Loucy (cell line): Measurements from ENCODE around the gene PARN.
A peak's percentile ranks its signal among the peaks of the same experiment; 100 is the strongest.

Experiments
- H2AFZ ChIP-seq: fragments of 200-600 bp; sonication (generic); 2 replicates; pipeline ENCODE4 v1.6.0; 2016; ENCODE audit warnings: antibody characterized with exemption, mild to moderate bottlenecking, low read length, moderate library complexity
- H3F3A ChIP-seq: fragments of 200-600 bp; 2 replicates; pipeline ENCODE4 v1.6.0; 2016; ENCODE audit warnings: antibody characterized with exemption, low read depth, mild to moderate bottlenecking
- H3K27me3 ChIP-seq: fragments of 200-600 bp; sonication (generic); 2 replicates; pipeline ENCODE4 v1.6.1; 2014; ENCODE audit warnings: low read length, mild to moderate bottlenecking; ENCODE audit not compliant: insufficient read depth, poor library complexity, severe bottlenecking
- H3K36me3 ChIP-seq: fragments of 200-600 bp; sonication (generic); 2 replicates; pipeline ENCODE4 v1.6.1; 2016; ENCODE audit warnings: low read length; ENCODE audit not compliant: insufficient read depth
- H3K4me1 ChIP-seq: fragments of 200-600 bp; sonication (generic); 2 replicates; pipeline ENCODE4 v1.5.1; 2014; ENCODE audit warnings: low read length, mild to moderate bottlenecking; ENCODE audit not compliant: insufficient read depth, poor library complexity, severe bottlenecking
- H3K4me2 ChIP-seq: fragments of 200-600 bp; sonication (generic); 2 replicates; pipeline ENCODE4 v1.6.0; 2014; ENCODE audit warnings: antibody characterized with exemption, low read length, low read depth, mild to moderate bottlenecking; ENCODE audit not compliant: poor library complexity, severe bottlenecking
- H3K4me3 ChIP-seq: fragments of 200-600 bp; sonication (generic); 2 replicates; pipeline ENCODE4 v1.5.1; 2014; ENCODE audit warnings: low read length, mild to moderate bottlenecking, mixed read lengths; ENCODE audit not compliant: poor library complexity, severe bottlenecking
- H3K79me2 ChIP-seq: fragments of 200-600 bp; sonication (generic); 2 replicates; pipeline ENCODE4 v1.6.1; 2014; ENCODE audit warnings: low read length; ENCODE audit not compliant: insufficient read depth
- H3K9ac ChIP-seq: fragments of 200-600 bp; sonication (generic); 2 replicates; pipeline ENCODE4 v1.6.0; 2014; ENCODE audit warnings: mild to moderate bottlenecking, low read depth, low read length, moderate library complexity; ENCODE audit not compliant: poor library complexity, severe bottlenecking
- H3K9me2 ChIP-seq: fragments of 200-600 bp; sonication (generic); replicated peaks from 2 replicates; pipeline ENCODE4 v1.6.1; 2016; ENCODE audit warnings: low read depth, low read length, mixed read lengths
- H3K9me3 ChIP-seq: fragments of 200-600 bp; sonication (generic); 2 replicates; pipeline ENCODE4 v1.6.1; 2014; ENCODE audit warnings: mild to moderate bottlenecking, antibody characterized with exemption, low read length, low read depth; ENCODE audit not compliant: insufficient read depth
- H4K20me1 ChIP-seq: fragments of 200-600 bp; sonication (generic); 2 replicates; pipeline ENCODE4 v1.6.0; 2014; ENCODE audit warnings: antibody characterized with exemption, low read length, mild to moderate bottlenecking; ENCODE audit not compliant: insufficient read depth, poor library complexity, severe bottlenecking
- EZH2phosphoT487 ChIP-seq: fragments of 200-600 bp; IDR thresholded peaks from 2 replicates; pipeline ENCODE4 v1.6.1; 2018; ENCODE audit warnings: antibody characterized with exemption, mild to moderate bottlenecking, moderate library complexity, borderline replicate concordance
- TF ChIP-seq, protein P1 (sequence below): fragments of 200-600 bp; sonication (generic); conservative IDR thresholded peaks from 2 replicates; pipeline ENCODE4 v1.5.1; 2014; ENCODE audit warnings: mild to moderate bottlenecking, antibody characterized with exemption, low read length

Gene PARN

DNA sequence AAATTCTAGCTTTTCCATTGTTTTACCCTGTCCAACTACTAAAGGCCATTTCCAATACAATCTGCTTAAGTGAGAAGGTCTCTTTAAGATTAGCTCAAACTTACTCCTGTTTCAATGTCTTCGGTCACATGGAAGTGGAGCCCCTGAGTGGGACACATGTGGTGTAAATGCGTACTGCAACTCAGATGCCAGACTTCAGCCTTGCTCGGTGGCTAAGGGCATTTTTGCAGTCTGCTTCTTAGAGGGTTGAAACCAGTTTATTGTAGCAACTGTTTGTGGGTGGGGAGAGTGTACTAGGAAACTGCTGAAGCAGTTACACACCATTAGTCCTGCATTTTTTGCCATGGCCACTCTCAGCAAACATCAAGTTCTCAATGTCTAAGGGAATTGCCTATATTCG, 140.6 kb downstream of the PARN start:
- Histone ChIP-seq H3K9ac (no peak overlapping the region), H3K4me2 (no peak overlapping the region), H2AFZ (no peak overlapping the region), H3K4me3 (no peak overlapping the region), H4K20me1 (peaks cover 6% of the 10 kb centered on the region), H3K9me3 (no peaks in the 10 kb centered on the region), H3K79me2 (no peaks in the 10 kb centered on the region), H3K36me3 (no peaks in the 10 kb centered on the region), H3F3A (no peaks in the 10 kb centered on the region), H3K9me2 (no peaks in the 10 kb centered on the region), H3K27me3 (no peaks in the 10 kb centered on the region), H3K4me1 (peaks cover 11% of the 10 kb centered on the region)
- TF ChIP-seq EZH2phosphoT487, result no peak
- TF ChIP-seq, protein P1, sequence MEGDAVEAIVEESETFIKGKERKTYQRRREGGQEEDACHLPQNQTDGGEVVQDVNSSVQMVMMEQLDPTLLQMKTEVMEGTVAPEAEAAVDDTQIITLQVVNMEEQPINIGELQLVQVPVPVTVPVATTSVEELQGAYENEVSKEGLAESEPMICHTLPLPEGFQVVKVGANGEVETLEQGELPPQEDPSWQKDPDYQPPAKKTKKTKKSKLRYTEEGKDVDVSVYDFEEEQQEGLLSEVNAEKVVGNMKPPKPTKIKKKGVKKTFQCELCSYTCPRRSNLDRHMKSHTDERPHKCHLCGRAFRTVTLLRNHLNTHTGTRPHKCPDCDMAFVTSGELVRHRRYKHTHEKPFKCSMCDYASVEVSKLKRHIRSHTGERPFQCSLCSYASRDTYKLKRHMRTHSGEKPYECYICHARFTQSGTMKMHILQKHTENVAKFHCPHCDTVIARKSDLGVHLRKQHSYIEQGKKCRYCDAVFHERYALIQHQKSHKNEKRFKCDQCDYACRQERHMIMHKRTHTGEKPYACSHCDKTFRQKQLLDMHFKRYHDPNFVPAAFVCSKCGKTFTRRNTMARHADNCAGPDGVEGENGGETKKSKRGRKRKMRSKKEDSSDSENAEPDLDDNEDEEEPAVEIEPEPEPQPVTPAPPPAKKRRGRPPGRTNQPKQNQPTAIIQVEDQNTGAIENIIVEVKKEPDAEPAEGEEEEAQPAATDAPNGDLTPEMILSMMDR, result peak; percentile 41

DNA sequence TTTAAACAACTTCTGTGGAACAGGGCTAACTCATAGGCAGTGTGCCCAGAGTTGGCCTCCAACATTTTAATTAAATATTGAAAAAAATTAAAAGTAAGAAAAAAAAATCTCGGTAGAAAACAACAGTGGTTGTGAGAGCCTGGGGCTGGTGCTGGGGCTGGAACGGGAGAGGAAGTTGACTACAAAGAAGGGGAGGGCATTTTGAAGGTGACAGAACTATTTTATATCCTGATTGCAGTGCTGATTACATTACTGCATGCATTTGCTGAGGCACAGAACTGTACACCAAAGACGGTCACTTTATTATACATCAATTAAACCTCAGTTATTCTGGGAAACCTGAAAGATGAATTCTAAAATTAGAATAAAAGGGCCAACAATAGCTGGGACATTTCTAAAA, 142.5 kb downstream of the PARN start:
- Histone ChIP-seq H3K36me3 (no peaks in the 10 kb centered on the region), H3K4me3 (no peak overlapping the region), H2AFZ (no peak overlapping the region), H3F3A (no peaks in the 10 kb centered on the region), H4K20me1 (no peaks in the 10 kb centered on the region), H3K9ac (no peak overlapping the region), H3K27me3 (no peaks in the 10 kb centered on the region), H3K9me3 (no peaks in the 10 kb centered on the region), H3K4me1 (peaks cover 8% of the 10 kb centered on the region), H3K9me2 (no peaks in the 10 kb centered on the region), H3K79me2 (no peaks in the 10 kb centered on the region), H3K4me2 (peak overlapping the region; percentile 10)
- TF ChIP-seq, protein P1, result no peak
- no peak for TF ChIP-seq EZH2phosphoT487

DNA sequence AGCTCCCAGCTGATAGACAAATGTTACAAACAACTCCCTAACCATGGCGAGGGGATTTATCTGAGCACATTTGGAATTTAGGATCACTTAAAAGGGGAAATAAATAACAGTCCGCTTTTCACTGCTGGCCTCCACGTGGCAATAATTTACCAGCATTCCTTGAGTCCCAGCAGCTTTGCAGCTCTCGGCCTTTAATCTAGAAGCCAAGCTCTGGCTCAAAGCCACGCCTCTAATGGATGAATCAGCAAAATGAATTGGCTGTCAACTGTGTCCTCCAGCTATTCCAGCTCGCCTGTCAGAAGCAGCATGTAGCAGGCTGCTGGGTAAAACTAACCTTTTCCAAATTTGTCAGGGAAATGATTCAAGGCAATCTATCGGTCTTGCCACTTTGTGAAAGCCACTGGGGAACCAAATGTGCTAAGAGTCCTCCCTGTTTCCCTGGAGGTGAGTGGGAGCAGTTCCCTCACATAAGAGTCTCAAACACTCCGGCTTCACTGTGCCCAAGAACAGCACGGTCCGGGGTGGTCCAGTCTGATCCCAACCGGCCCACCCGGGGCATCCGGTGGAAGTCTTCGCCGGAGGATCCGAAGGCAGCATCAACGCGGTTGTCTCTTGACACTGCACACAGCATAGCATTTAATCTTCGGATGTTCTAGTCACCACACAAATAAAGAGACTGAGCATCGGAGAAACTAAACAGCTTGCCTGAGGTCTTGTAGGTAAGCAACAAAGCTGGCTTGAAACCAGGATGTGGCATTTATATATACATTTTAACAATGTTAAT, 143.3 kb downstream of the PARN start:
- Histone ChIP-seq H3K79me2 (no peaks in the 10 kb centered on the region), H3F3A (no peaks in the 10 kb centered on the region), H3K9me2 (no peaks in the 10 kb centered on the region), H4K20me1 (no peaks in the 10 kb centered on the region), H3K4me3 (no peak overlapping the region), H3K27me3 (no peaks in the 10 kb centered on the region), H3K9ac (no peak overlapping the region), H3K4me2 (peak overlapping the region; percentile 10), H3K4me1 (no peaks in the 10 kb centered on the region), H3K36me3 (peaks cover 4% of the 10 kb centered on the region; the same call in 1 of the 2 replicates), H3K9me3 (no peaks in the 10 kb centered on the region), H2AFZ (no peak overlapping the region)
- TF ChIP-seq, protein P1, result no peak
- no peak for TF ChIP-seq EZH2phosphoT487
